ENCODE data around the gene CNKSR2.

CNKSR2 gene

DNA sequence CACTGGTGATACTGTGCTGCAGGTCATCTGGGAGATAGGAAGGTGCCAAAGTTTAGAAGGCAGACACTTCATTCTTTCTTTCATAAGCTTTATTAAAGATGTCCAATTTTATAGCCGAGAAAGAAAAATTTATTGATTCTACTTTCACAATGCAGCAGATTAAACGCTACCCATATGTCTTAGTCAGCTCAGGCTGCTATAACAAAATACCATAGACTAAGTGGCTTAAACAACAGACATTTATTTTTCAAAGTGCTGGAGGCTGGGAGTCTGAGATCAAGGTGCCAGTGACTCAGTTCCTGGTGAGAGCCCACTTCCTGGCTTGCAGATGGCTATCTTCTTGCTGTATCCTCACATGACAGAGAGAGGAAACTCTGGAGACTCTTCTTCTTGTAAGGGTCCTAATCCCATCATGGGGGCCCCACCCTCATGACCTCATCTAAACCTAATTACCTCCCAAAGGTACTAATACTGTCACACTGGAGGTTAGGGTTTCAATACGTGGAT is 317.3 kb downstream of the CNKSR2 start:
- DNase-seq: no peak

GRCh38 chrX:21698272-21698671 is 324.1 kb downstream of the CNKSR2 start:
- no peak for DNase-seq

DNA sequence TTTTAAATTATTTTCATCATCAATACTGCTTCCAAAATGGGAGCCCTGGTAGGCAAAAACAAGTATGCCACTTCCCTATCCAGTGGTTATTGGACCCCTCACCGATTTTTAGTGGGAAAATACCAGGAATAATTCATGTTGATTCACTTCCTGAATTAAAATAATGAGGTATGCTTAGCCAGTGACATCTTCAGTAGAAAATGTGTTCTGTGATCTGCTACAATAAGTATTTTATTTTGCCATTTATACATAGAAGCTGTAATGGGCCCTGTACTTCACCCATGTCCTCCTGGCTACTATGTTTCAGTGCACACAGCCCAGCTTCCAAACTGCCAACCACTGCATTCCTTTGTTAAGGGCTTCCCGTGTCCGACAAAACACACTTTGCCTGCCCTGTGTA is 324.9 kb downstream of the CNKSR2 start:
- no peak for DNase-seq

DNA sequence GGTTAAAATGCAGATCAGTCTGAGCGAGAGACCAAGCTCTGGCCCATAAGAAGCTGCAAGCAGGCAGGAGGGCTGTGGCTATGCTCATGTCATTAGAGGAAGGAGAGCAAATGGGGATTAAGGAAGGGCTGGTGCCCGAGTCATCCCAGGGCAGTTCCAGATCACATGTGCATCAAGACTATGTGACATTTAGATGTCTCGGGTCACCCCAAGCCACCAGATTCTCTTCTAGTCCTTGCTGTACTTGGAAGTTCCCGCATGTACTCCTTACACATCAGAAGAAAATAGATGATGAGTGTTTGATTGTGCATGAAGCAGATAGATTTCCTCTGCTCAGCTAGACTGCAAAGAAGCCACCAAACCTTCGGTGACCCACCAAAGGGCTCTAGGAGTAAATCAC is 326.1 kb downstream of the CNKSR2 start:
- DNase-seq: no peak

DNA sequence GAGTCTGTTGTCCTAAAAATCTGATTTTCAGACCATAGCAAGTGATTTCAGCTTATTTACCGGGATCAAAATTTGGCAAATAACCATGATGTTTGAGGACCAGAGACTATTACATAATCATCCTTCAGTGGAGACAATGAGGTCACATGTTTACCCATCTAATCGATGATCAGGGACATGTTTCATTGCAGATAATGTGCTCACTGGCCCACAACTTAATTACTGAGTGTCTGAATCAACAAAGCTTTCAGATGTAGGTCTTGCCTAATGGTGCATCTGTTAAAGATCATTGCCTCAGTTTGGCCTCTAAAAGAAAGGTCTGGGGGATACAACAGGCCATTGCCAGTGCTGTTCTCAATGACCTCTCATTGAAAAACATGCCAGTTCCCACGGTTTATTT is 326.7 kb downstream of the CNKSR2 start:
- DNase-seq: no peak

DNA sequence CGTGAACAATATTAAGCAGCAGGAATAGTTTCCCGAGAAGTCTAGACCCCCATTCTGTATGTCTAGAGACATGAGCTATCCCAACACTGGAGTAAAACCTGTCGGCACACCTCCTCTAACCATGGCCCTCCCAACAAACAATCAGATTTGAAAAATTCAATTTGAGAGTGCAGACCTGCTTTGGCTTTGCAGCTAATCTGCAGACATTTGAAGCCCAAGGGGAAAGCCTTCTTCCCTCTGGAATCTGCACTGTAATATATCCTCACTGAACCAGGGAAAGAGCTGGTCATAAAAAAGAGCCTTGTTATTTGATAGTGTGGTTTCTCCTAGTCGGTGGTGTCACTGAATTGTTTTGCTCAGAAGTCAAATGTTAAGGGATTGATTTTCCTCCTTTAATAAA is 328.5 kb downstream of the CNKSR2 start:
- no peak for DNase-seq
